HepG2 (cell line): ENCODE results near the gene SKIC2. TPM values are rescaled to one million over a fixed set of nuclear protein-coding genes. Genes with fewer than 3 reads are reported as not detected.
A peak's percentile ranks its signal among the peaks of the same experiment; 100 is the strongest.

Experiments
- ARNT2 ChIP-seq: sonication (generic); formaldehyde crosslinking; IDR thresholded peaks from 2 replicates; pipeline ENCODE4 v1.8.0; 2022; ENCODE audit warnings: mild to moderate bottlenecking, low read depth, missing genetic modification reagents, moderate library complexity
- MAFF ChIP-seq: IDR thresholded peaks from 2 replicates; pipeline ENCODE4 v1.6.1; 2011; ENCODE audit warnings: low read depth, low read length, improper control_type of control experiment
- PAF1 ChIP-seq: IDR thresholded peaks from 2 replicates; pipeline ENCODE4 v1.6.1; 2016; ENCODE audit warnings: missing genetic modification reagents, missing compliant biosample characterization
- POLR2A ChIP-seq, 2 experiments: IDR thresholded peaks; 2 replicates each; pipeline ENCODE4 v1.6.1; 2011; ENCODE audit warnings: low read depth in 2 of 2, low read length in 2 of 2, mild to moderate bottlenecking in 1 of 2, moderate library complexity in 1 of 2; ENCODE audit not compliant: insufficient read depth in 1 of 2
- POLR2G ChIP-seq: fragments of 200-400 bp; formaldehyde crosslinking; IDR thresholded peaks from 2 replicates; pipeline ENCODE4 v1.6.1; 2018; ENCODE audit warnings: mild to moderate bottlenecking, low read depth, low read length, moderate library complexity
- TBL1XR1 ChIP-seq: fragments of 150-350 bp; IDR thresholded peaks from 2 replicates; pipeline ENCODE4 v1.6.1; 2014; ENCODE audit warnings: borderline replicate concordance, low read length; ENCODE audit not compliant: partially characterized antibody
- ZBTB40 ChIP-seq, 2 experiments: fragments of 450-650 bp in 1 of 2; sonication (generic) in 1 of 2; formaldehyde crosslinking in 1 of 2; IDR thresholded peaks; 2 replicates each; pipeline versions ENCODE4 v1.6.1 to v1.8.0; 2016 to 2022; ENCODE audit warnings: antibody characterized with exemption in 1 of 2, mild to moderate bottlenecking in 1 of 2, missing genetic modification reagents in 1 of 2
- ZFP62 ChIP-seq: sonication (generic); formaldehyde crosslinking; IDR thresholded peaks from 2 replicates; pipeline ENCODE4 v1.4.0; 2020; ENCODE audit warnings: missing genetic modification reagents
- ZNF468 ChIP-seq: sonication (generic); formaldehyde crosslinking; IDR thresholded peaks from 2 replicates; pipeline ENCODE4 v1.8.0; 2022; ENCODE audit warnings: mild to moderate bottlenecking, moderate library complexity, missing genetic modification reagents
- polyA plus RNA-seq, 8 experiments: library from polyadenylated mRNA; depleted of rRNA in 3 of 8; stranded (reverse) in 7 of 8; unstranded in 1 of 8; fragments of >200 nt; fragmentation: Illumina TruSeq in 4 of 8; extraction: Trizol in 4 of 8; gene quantifications; 2 replicates each; pipeline versions ENCODE4 v1.2.1 to v1.2.3, GENCODE V29; 2011 to 2016; ENCODE audit warnings: low read depth in 4 of 8, missing spikeins in 1 of 8, mixed read lengths in 1 of 8; ENCODE audit not compliant: insufficient read depth in 1 of 8
- total RNA-seq, 5 experiments: library from RNA; depleted of rRNA; stranded (reverse); fragments of >200 nt; fragmentation: Illumina TruSeq; extraction: Trizol; gene quantifications; 2 replicates each; pipeline ENCODE4 v1.2.3, GENCODE V29; 2016; ENCODE audit warnings: low read depth in 1 of 5

The SKIC2 gene
- total and polyA plus RNA-seq, 2 of the 13 experiments (the other 11 are each of a cell fraction or from before 2014, with no cell fraction given): 67.1 to 68.4 TPM

DNA sequence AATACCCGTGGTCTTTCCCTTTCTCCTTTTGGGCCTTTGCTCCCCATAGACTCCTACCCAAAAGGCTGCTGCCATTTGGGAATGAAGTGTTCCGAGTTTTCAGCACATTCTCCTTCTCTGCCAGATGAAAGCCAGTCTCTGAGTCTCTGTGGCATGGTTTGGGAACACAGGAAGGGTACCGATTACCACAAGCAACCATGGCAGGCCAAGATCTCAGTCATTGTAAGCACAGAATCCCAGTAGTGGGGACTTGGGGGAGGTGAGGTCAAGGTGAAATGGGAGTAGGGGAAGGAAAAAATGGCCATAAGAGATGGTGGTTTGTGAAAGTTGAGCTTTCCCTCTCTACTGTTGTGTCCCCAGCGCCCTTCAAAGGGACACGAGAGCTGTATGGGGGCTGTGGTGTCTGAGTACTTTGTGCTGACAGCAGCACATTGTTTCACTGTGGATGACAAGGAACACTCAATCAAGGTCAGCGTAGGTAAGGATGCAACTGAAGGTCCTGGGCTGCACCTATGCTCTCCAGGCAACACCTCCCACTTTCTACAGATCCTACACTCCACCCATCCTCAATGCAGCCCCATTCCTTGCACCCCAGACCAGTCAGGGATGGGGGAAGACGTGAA lies 8.9 kb upstream of the SKIC2 start (continued):
- TF ChIP-seq ZBTB40 (IDR thresholded peaks at IDR 0.05) (no peak), ZBTB40 (CRISPR knock-in tag; IDR thresholded peaks at IDR 0.05) (peak; percentile 44; the same call in 1 of the 2 replicates), ARNT2 (CRISPR knock-in tag) (no peak), POLR2A (IDR thresholded peaks at IDR 0.05; ENCODE audit: insufficient read depth in 1 of 2, low read depth in 2 of 2, low read length in 2 of 2) (peak in 1 of 2 experiments; percentile 26; a peak in 1 of 4 replicates), TBL1XR1 (no peak), ZNF468 (0 out of 2 replicates have a peak, but pooled peaks have one; percentile 9), MAFF (peak; percentile 82), PAF1 (CRISPR knock-in tag) (peak; percentile 72), ZFP62 (CRISPR knock-in tag) (no peak), POLR2G (peak; percentile 61)
